H1 (cell line): Measurements from ENCODE around the gene CMTM3. TPM values are rescaled to one million over a fixed set of nuclear protein-coding genes. Genes with fewer than 3 reads are reported as not detected.

ENCODE experiments used
- CTCF ChIA-PET: fragments of 300-600 bp; sonication (Branson Sonifier 250); formaldehyde crosslinking; loops from one replicate; lab custom pipeline; 2021; ENCODE audit not compliant: partially characterized antibody; lab: Charles Lee
- POLR2A ChIA-PET: fragments of 300-600 bp; sonication (Branson Sonifier 250); formaldehyde crosslinking; loops from one replicate; lab custom pipeline; 2021; ENCODE audit warnings: inconsistent platforms; ENCODE audit not compliant: partially characterized antibody; lab: Charles Lee
- DNase-seq, 2 experiments: peaks; one replicate each; pipeline versions ENCODE4 v3.0.0 to v3.0.0-alpha.2; 2010 to 2022; ENCODE audit warnings: low spot score in 2 of 2, low read depth in 1 of 2, mixed read lengths in 1 of 2
- FAIRE-seq: peaks from 2 replicates; lab custom pipeline; 2011; peaks lifted over from hg19 to GRCh38; lab: Jason Lieb, UNC
- H2AFZ ChIP-seq: 2 replicates; pipeline ENCODE4 v1.8.1; 2012; ENCODE audit warnings: low read length, inconsistent platforms
- H2AK5ac ChIP-seq: 2 replicates; pipeline ENCODE4 v1.6.1; 2013; ENCODE audit warnings: low read depth, low read length
- H2BK120ac ChIP-seq: replicated peaks from 2 replicates; pipeline ENCODE3; 2013; ENCODE audit warnings: low read depth, low read length, inconsistent platforms
- H2BK12ac ChIP-seq: 2 replicates; pipeline ENCODE4 v1.6.1; 2013; ENCODE audit warnings: low read depth, low read length
- H2BK15ac ChIP-seq: 2 replicates; pipeline ENCODE4 v1.6.1; 2013; ENCODE audit warnings: low read length
- H2BK20ac ChIP-seq: 2 replicates; pipeline ENCODE4 v1.6.1; 2013; ENCODE audit warnings: low read length
- H2BK5ac ChIP-seq: 2 replicates; pipeline ENCODE4 v1.6.1; 2013; ENCODE audit warnings: low read depth, low read length
- H3K14ac ChIP-seq: 2 replicates; pipeline ENCODE4 v1.6.1; 2013; ENCODE audit warnings: inconsistent platforms; ENCODE audit not compliant: insufficient read length
- H3K18ac ChIP-seq: 2 replicates; pipeline ENCODE4 v1.6.1; 2013; ENCODE audit warnings: low read length; ENCODE audit errors: extremely low read depth
- H3K23ac ChIP-seq: 2 replicates; pipeline ENCODE4 v1.6.1; 2013; ENCODE audit warnings: inconsistent platforms; ENCODE audit not compliant: insufficient read length
- H3K23me2 ChIP-seq: 2 replicates; pipeline ENCODE4 v1.6.1; 2013; ENCODE audit warnings: low read depth, low read length
- H3K27ac ChIP-seq: 2 replicates; pipeline ENCODE4 v1.6.1; 2011; ENCODE audit warnings: low read depth, low read length, inconsistent platforms
- H3K27me3 ChIP-seq, 4 experiments: replicated peaks in 1 of 4; 1 replicate in 1 of 4; 2 replicates in 3 of 4; pipeline versions ENCODE4 v1.6.1 to v1.8.1; 2011 to 2013; ENCODE audit warnings: low read length in 3 of 4, mild to moderate bottlenecking in 3 of 4, inconsistent platforms in 2 of 4, mixed read lengths in 2 of 4, moderate library complexity in 1 of 4; ENCODE audit not compliant: control insufficient read depth in 3 of 4, insufficient read depth in 3 of 4; ENCODE audit errors: extremely low read depth in 1 of 4
- H3K36me3 ChIP-seq, 4 experiments: 2 replicates each; pipeline versions ENCODE4 v1.6.1 to v1.8.1; 2011 to 2013; ENCODE audit warnings: mild to moderate bottlenecking in 4 of 4, low read length in 3 of 4, moderate library complexity in 2 of 4, control low read depth in 1 of 4, inconsistent platforms in 1 of 4; ENCODE audit not compliant: insufficient read depth in 4 of 4, control insufficient read depth in 2 of 4
- H3K4ac ChIP-seq: replicated peaks from 2 replicates; pipeline ENCODE3; 2013; ENCODE audit warnings: low read length, low read depth, mixed read lengths, inconsistent platforms; ENCODE audit not compliant: insufficient read length
- H3K4me1 ChIP-seq, 4 experiments: replicated peaks in 1 of 4; 1 replicate in 1 of 4; 2 replicates in 3 of 4; pipeline versions ENCODE4 v1.6.1 to v1.8.1; 2011 to 2013; ENCODE audit warnings: low read length in 3 of 4, inconsistent platforms in 2 of 4, mixed read lengths in 1 of 4; ENCODE audit not compliant: insufficient read depth in 4 of 4, control insufficient read depth in 3 of 4
- H3K4me2 ChIP-seq, 2 experiments: 2 replicates each; pipeline versions ENCODE4 v1.6.1 to v1.8.1; 2011 to 2013; ENCODE audit warnings: low read depth in 2 of 2, low read length in 2 of 2, control low read depth in 1 of 2, inconsistent platforms in 1 of 2, mild to moderate bottlenecking in 1 of 2; ENCODE audit not compliant: insufficient read depth in 1 of 2
- H3K4me3 ChIP-seq, 4 experiments: fragments of 200-600, 300-600 bp in 1 of 4; sonication (generic), shearing (Covaris generic), sonication (Bioruptor Twin) in 1 of 4; 2 replicates each; pipeline versions ENCODE4 v1.5.1 to v1.8.1; 2011 to 2016; ENCODE audit warnings: low read length in 4 of 4, low read depth in 3 of 4, control low read depth in 2 of 4, inconsistent platforms in 2 of 4, mild to moderate bottlenecking in 2 of 4, mixed read lengths in 1 of 4, moderate library complexity in 1 of 4; ENCODE audit not compliant: insufficient read depth in 2 of 4; ENCODE audit errors: extremely low read depth in 1 of 4
- H3K56ac ChIP-seq: replicated peaks from 2 replicates; pipeline ENCODE3; 2013; ENCODE audit warnings: low read depth, mild to moderate bottlenecking, mixed read lengths, low read length, inconsistent platforms; ENCODE audit not compliant: insufficient read length
- H3K79me1 ChIP-seq: 2 replicates; pipeline ENCODE4 v1.6.1; 2013; ENCODE audit warnings: low read depth, low read length, control low read depth
- H3K79me2 ChIP-seq, 2 experiments: 2 replicates each; pipeline versions ENCODE4 v1.6.1 to v1.8.1; 2012 to 2013; ENCODE audit warnings: low read length in 2 of 2, mild to moderate bottlenecking in 2 of 2, inconsistent platforms in 1 of 2; ENCODE audit not compliant: insufficient read depth in 2 of 2, control insufficient read depth in 1 of 2
- H3K9ac ChIP-seq, 4 experiments: replicated peaks in 1 of 4; 1 replicate in 1 of 4; 2 replicates in 3 of 4; pipeline versions ENCODE4 v1.6.1 to v1.8.1; 2011 to 2013; ENCODE audit warnings: low read depth in 3 of 4, low read length in 3 of 4, control low read depth in 2 of 4, mild to moderate bottlenecking in 2 of 4, moderate library complexity in 2 of 4, inconsistent platforms in 1 of 4; ENCODE audit errors: extremely low read depth in 1 of 4
- H3K9me3 ChIP-seq, 2 experiments: 2 replicates each; pipeline versions ENCODE4 v1.6.1 to v1.8.1; 2012 to 2013; ENCODE audit warnings: mild to moderate bottlenecking in 2 of 2, moderate library complexity in 2 of 2, control low read depth in 1 of 2, inconsistent platforms in 1 of 2, low read depth in 1 of 2, low read length in 1 of 2, mixed read lengths in 1 of 2; ENCODE audit not compliant: insufficient read depth in 2 of 2
- H4K20me1 ChIP-seq, 2 experiments: replicated peaks in 1 of 2; 2 replicates each; pipeline versions ENCODE3 to v1.8.1; 2011 to 2013; ENCODE audit warnings: inconsistent platforms in 2 of 2, low read length in 2 of 2, mild to moderate bottlenecking in 1 of 2; ENCODE audit not compliant: insufficient read depth in 2 of 2, control insufficient read depth in 1 of 2
- H4K5ac ChIP-seq: 2 replicates; pipeline ENCODE4 v1.6.1; 2013; ENCODE audit warnings: low read length, low read depth, mixed read lengths, inconsistent platforms; ENCODE audit not compliant: insufficient read length
- H4K8ac ChIP-seq: 2 replicates; pipeline ENCODE4 v1.8.0; 2013; ENCODE audit warnings: mild to moderate bottlenecking, moderate library complexity, low read length, inconsistent platforms; ENCODE audit not compliant: insufficient read depth; ENCODE audit errors: extremely low read depth
- H4K91ac ChIP-seq: replicated peaks from 2 replicates; pipeline ENCODE3; 2013; ENCODE audit warnings: low read length, mixed read lengths, inconsistent platforms; ENCODE audit not compliant: insufficient read length
- EP300 ChIP-seq, 2 experiments: IDR thresholded peaks; 1 replicate in 1 of 2; 2 replicates in 1 of 2; pipeline ENCODE4 v1.6.1; 2011 to 2012; ENCODE audit warnings: low read depth in 2 of 2, low read length in 2 of 2, mild to moderate bottlenecking in 2 of 2, borderline replicate concordance in 1 of 2, inconsistent platforms in 1 of 2, moderate library complexity in 1 of 2
- EZH2 ChIP-seq: fragments of 200-600 bp; sonication (generic); IDR thresholded peaks from 2 replicates; pipeline ENCODE4 v1.7.1; 2012; ENCODE audit warnings: low read depth, mild to moderate bottlenecking, moderate library complexity, low read length, inconsistent platforms; ENCODE audit not compliant: severe bottlenecking
- GTF2F1 ChIP-seq: IDR thresholded peaks from 2 replicates; pipeline ENCODE4 v1.6.1; 2012; ENCODE audit warnings: low read depth, low read length, improper control_type of control experiment, borderline replicate concordance
- HDAC2 ChIP-seq, 2 experiments: fragments of 300-600 bp in 1 of 2; sonication (generic) in 1 of 2; IDR thresholded peaks; 2 replicates each; pipeline ENCODE4 v1.6.1; 2011 to 2012; ENCODE audit warnings: low read depth in 2 of 2, low read length in 2 of 2, mild to moderate bottlenecking in 2 of 2, moderate library complexity in 2 of 2, borderline replicate concordance in 1 of 2, inconsistent platforms in 1 of 2
- HDAC6 ChIP-seq: IDR thresholded peaks from one replicate; pipeline ENCODE4 v1.7.1; 2012; ENCODE audit warnings: low read depth, mild to moderate bottlenecking, inconsistent platforms, low read length, moderate library complexity
- POLR2A ChIP-seq, 2 experiments: IDR thresholded peaks; 1 replicate in 1 of 2; 2 replicates in 1 of 2; pipeline ENCODE4 v1.6.1; 2011; ENCODE audit warnings: low read depth in 2 of 2, low read length in 2 of 2, mild to moderate bottlenecking in 2 of 2; ENCODE audit errors: control extremely low read depth in 1 of 2
- POLR2AphosphoS5 ChIP-seq: IDR thresholded peaks from 2 replicates; pipeline ENCODE4 v1.6.1; 2011; ENCODE audit warnings: low read depth, low read length
- RBBP5 ChIP-seq: IDR thresholded peaks from 2 replicates; pipeline ENCODE4 v1.7.1; 2012; ENCODE audit warnings: low read depth, mild to moderate bottlenecking, inconsistent platforms, low read length, moderate library complexity, borderline replicate concordance
- TCF12 ChIP-seq: IDR thresholded peaks from 2 replicates; pipeline ENCODE4 v1.6.1; 2011; ENCODE audit warnings: low read depth, mild to moderate bottlenecking, low read length
- YY1 ChIP-seq: IDR thresholded peaks from 2 replicates; pipeline ENCODE4 v1.6.1; 2011; ENCODE audit warnings: low read depth, mild to moderate bottlenecking, low read length
- WGBS, 2 experiments: shearing (Covaris generic) in 1 of 2; methylation state at CpG; one replicate each; pipeline versions ENCODE4 v1.1.6 to v1.1.7; 2013 to 2015; ENCODE audit warnings: low lambda C conversion rate in 2 of 2, mixed read lengths in 2 of 2, inconsistent platforms in 1 of 2, low coverage in 1 of 2, missing lambda C conversion rate in 1 of 2; ENCODE audit not compliant: insufficient replicate concordance in 2 of 2, insufficient coverage in 1 of 2, insufficient read length in 1 of 2; ENCODE audit errors: extremely low coverage in 1 of 2, missing lambda C conversion rate in 1 of 2; 5-methylcytosine and 5-hydroxymethylcytosine counted together
- polyA plus RNA-seq, 7 experiments: library from polyadenylated mRNA; depleted of rRNA in 3 of 7; stranded (reverse) in 5 of 7; unstranded in 2 of 7; fragments of >200 nt in 5 of 7; fragments of 200-250 nt in 2 of 7; gene quantifications; 1 replicate in 5 of 7; 2 replicates in 1 of 7; 4 replicates in 1 of 7; pipeline versions ENCODE4 v1.2.1 to v1.2.3, GENCODE V29; 2011 to 2013; ENCODE audit warnings: missing spikeins in 2 of 7, mixed read lengths in 2 of 7
- total RNA-seq: library from RNA; stranded (reverse); fragmentation: NEBNext Ultra II Directional; extraction: Animal tissue kit (Norgen Biotek cat#: 25700); gene quantifications from 2 replicates; pipeline ENCODE4 v1.2.1, GENCODE V29; 2021

CMTM3 gene
- total and polyA plus RNA-seq, 2 of the 8 experiments (the other 6 are each of a cell fraction or from before 2014, with no cell fraction given), result 24.7 to 24.8 TPM

DNA sequence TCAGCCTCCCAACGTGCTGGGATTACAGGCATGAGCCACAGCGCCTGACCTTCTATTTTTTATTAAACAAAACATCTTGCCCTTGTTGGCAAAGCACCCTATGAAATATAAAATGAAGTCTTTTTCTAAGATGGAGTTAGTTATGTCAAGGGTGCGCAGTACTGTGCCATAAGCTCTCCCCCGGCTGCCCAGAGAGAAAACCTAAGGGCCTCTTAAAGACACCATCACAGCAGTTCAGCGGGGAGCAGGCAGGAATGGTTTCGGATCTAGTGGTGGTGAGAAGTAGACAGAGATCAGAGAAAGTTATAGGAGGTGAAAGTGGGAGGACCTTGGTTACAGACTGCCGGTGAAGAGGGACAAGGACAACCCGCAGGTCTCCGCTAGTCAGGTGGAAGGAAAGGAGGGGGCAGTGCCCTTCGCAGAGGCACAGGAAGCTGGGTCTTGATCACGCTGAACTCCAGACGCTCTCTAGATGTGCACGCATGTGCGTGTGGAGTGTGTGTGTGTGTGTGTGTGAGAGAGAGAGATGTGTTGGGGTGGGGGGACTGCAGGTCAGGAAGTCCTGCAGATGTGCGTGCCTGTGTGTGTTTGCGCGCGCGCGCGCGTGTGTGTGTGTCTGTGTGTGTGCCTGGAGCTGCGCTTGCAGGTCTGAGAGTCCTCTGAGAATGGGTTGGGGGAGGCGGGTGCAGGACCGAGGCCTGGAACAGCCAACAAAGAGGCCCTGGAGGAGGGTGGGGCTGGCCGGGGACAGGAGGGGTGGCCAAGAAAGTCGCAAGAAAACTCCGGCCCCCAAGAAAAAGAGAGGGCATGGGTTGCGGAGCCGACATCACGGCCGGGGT is 748 bp upstream of the CMTM3 start:
- peak overlapping the region; percentile 67 for H2BK15ac ChIP-seq
- H3K79me2 ChIP-seq, result peaks cover 0 to 3% of the 10 kb centered on the region in 2 experiments; a peak in 2 of 4 replicates
- H3K23ac ChIP-seq, result no peak overlapping the region
- H3K4me3 ChIP-seq, result peak overlapping the region; percentile 53 to 96 (median 68)
- H3K27ac ChIP-seq, result peak overlapping the region; percentile 66; the same call in 1 of the 2 replicates
- H3K4me1 ChIP-seq, result peaks cover 0 to 22% (median 9%) of the 10 kb centered on the region in 4 experiments; a peak in 6 of 7 replicates
- no peaks in the 10 kb centered on the region for H3K27me3 ChIP-seq
- peaks cover 1 to 11% of the 10 kb centered on the region in 2 experiments for H4K20me1 ChIP-seq
- CTCF ChIA-PET, result interaction anchor here (0.5 to 2.2 kb wide), 12 partner anchors 9 to 168 kb away, joined by 3 to 6 read pairs (median 4); partner anchors contain the start of gene CKLF
- H2BK12ac ChIP-seq, result peak overlapping the region; percentile 62; the same call in 1 of the 2 replicates
- H3K23me2 ChIP-seq, result peaks cover 7% of the 10 kb centered on the region
- no peaks in the 10 kb centered on the region for H3K9me3 ChIP-seq
- POLR2A ChIA-PET, result interaction anchor here (0.6 to 1.6 kb wide), 9 partner anchors 9 to 175 kb away, joined by 3 to 6 read pairs (median 3); partner anchors contain the start of genes CKLF, DYNC1LI2 and TK2
- peaks cover 3% of the 10 kb centered on the region; the same call in 1 of the 2 replicates for H3K79me1 ChIP-seq
- H3K9ac ChIP-seq, result peak overlapping the region in 3 of 4 experiments; percentile 46 to 61 (median 49); a peak in 5 of 7 replicates
- peak overlapping the region; percentile 79 for H3K14ac ChIP-seq
- H3K56ac ChIP-seq, result peak overlapping the region; percentile 77
- no peak overlapping the region for H3K4ac ChIP-seq
- no peak for FAIRE-seq
- peak overlapping the region; percentile 72; the same call in 1 of the 2 replicates for H4K8ac ChIP-seq
- DNase-seq, result peak in 1 of 2 experiments; percentile 80
- no peaks in the 10 kb centered on the region for H3K36me3 ChIP-seq
- peak overlapping the region; percentile 95 to 99 for H3K4me2 ChIP-seq
- H3K18ac ChIP-seq, result peak overlapping the region; percentile 95
- WGBS, 2 experiments, result 11% methylated on average over 30 of the region's 32 CpGs; no CpG with 5 or more reads in 1 of the 2 experiments
- no peak overlapping the region for H2AK5ac ChIP-seq
- H2AFZ ChIP-seq, result peak overlapping the region; percentile 98
- H2BK5ac ChIP-seq, result peak overlapping the region; percentile 94
- H4K5ac ChIP-seq, result peak overlapping the region; percentile 88
- H2BK120ac ChIP-seq, result peak overlapping the region; percentile 86
- H2BK20ac ChIP-seq, result no peak overlapping the region
- H4K91ac ChIP-seq, result peak overlapping the region; percentile 92
- TF ChIP-seq EZH2 (peak; percentile 42), RBBP5 (0 out of 2 replicates have a peak, but pooled peaks have one; percentile 37), TCF12 (no peak), POLR2AphosphoS5 (peak; percentile 56), POLR2A (IDR thresholded peaks at IDR 0.05; ENCODE audit: control extremely low read depth in 1 of 2, low read depth in 2 of 2, low read length in 2 of 2) (peak in 1 of 2 experiments; percentile 38; a peak in 2 of 3 replicates), HDAC2 (IDR thresholded peaks at IDR 0.05; ENCODE audit: borderline replicate concordance in 1 of 2, low read depth in 2 of 2, low read length in 2 of 2) (0 out of 4 replicates have a peak, but pooled peaks have one; percentile 21 to 54), HDAC6 (no peak), EP300 (IDR thresholded peaks at IDR 0.05; ENCODE audit: borderline replicate concordance in 1 of 2, low read depth in 2 of 2, low read length in 2 of 2) (peak in 1 of 2 experiments; percentile 31; a peak in 1 of 3 replicates), GTF2F1 (no peak), YY1 (no peak)
